IMR-90 (cell line): Measurements from ENCODE around the gene MYH11.

Experiments
- CEBPB ChIP-seq: IDR thresholded peaks from 2 replicates; pipeline ENCODE4 v1.6.1; 2012; ENCODE audit warnings: low read depth, low read length, improper control_type of control experiment
- CHD1 ChIP-seq: IDR thresholded peaks from 2 replicates; pipeline ENCODE4 v1.6.1; 2012; ENCODE audit warnings: low read depth, low read length, improper control_type of control experiment
- CTCF ChIP-seq: conservative IDR thresholded peaks from 2 replicates; pipeline ENCODE4 v1.5.1; 2012; ENCODE audit warnings: mild to moderate bottlenecking, low read depth, low read length, improper control_type of control experiment
- FOS ChIP-seq: fragments of 150-350 bp; IDR thresholded peaks from 2 replicates; pipeline ENCODE4 v1.6.1; 2016; ENCODE audit warnings: low read depth, low read length
- MAFK ChIP-seq: IDR thresholded peaks from 2 replicates; pipeline ENCODE4 v1.6.1; 2012; ENCODE audit warnings: low read depth, low read length, improper control_type of control experiment
- MXI1 ChIP-seq: IDR thresholded peaks from 2 replicates; pipeline ENCODE4 v1.6.1; 2012; ENCODE audit warnings: low read depth, mild to moderate bottlenecking, low read length, moderate library complexity, borderline replicate concordance
- POLR2A ChIP-seq: IDR thresholded peaks from 2 replicates; pipeline ENCODE4 v1.6.1; 2012; ENCODE audit warnings: mild to moderate bottlenecking, low read depth, low read length
- RAD21 ChIP-seq: IDR thresholded peaks from 2 replicates; pipeline ENCODE4 v1.6.1; 2012; ENCODE audit warnings: low read length, improper control_type of control experiment
- RCOR1 ChIP-seq: IDR thresholded peaks from 2 replicates; pipeline ENCODE4 v1.6.1; 2012; ENCODE audit warnings: mild to moderate bottlenecking, low read length, improper control_type of control experiment; ENCODE audit not compliant: insufficient replicate concordance
- RFX5 ChIP-seq: IDR thresholded peaks from 2 replicates; pipeline ENCODE4 v1.8.0; 2012; ENCODE audit warnings: low read depth, mild to moderate bottlenecking, low read length, moderate library complexity
- SMC3 ChIP-seq: fragments of 150-350 bp; IDR thresholded peaks from 2 replicates; pipeline ENCODE4 v1.6.1; 2016; ENCODE audit warnings: low read depth, mild to moderate bottlenecking, antibody characterized with exemption, low read length, moderate library complexity
- USF2 ChIP-seq: fragments of 150-350 bp; IDR thresholded peaks from 2 replicates; pipeline ENCODE4 v1.6.1; 2017; ENCODE audit warnings: mild to moderate bottlenecking, antibody characterized with exemption, low read length, low read depth
- TF ChIP-seq, protein P1 (sequence below): fragments of 150-350 bp; IDR thresholded peaks from 2 replicates; pipeline ENCODE4 v1.6.1; 2016; ENCODE audit warnings: low read depth, mild to moderate bottlenecking, low read length, moderate library complexity, borderline replicate concordance

- TF ChIP-seq CTCF: no peak
- no peak for TF ChIP-seq RCOR1
- TF ChIP-seq POLR2A: no peak
- no peak for TF ChIP-seq CHD1
- no peak for TF ChIP-seq SMC3
- TF ChIP-seq MAFK: no peak
- no peak for TF ChIP-seq CEBPB
- no peak for TF ChIP-seq RAD21
- no peak for TF ChIP-seq USF2
- no peak for TF ChIP-seq FOS
- TF ChIP-seq RFX5: no peak
- no peak for TF ChIP-seq MXI1
- TF ChIP-seq, protein P1, sequence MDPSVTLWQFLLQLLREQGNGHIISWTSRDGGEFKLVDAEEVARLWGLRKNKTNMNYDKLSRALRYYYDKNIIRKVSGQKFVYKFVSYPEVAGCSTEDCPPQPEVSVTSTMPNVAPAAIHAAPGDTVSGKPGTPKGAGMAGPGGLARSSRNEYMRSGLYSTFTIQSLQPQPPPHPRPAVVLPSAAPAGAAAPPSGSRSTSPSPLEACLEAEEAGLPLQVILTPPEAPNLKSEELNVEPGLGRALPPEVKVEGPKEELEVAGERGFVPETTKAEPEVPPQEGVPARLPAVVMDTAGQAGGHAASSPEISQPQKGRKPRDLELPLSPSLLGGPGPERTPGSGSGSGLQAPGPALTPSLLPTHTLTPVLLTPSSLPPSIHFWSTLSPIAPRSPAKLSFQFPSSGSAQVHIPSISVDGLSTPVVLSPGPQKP: no peak
Measured at GRCh38 chr16:15739950-15740349, 116.9 kb downstream of the MYH11 start.
